Naive thymus-derived CD4-positive, alpha-beta T cell (primary cell): ENCODE results near the gene GSG1L2. TPM values are rescaled to one million over a fixed set of nuclear protein-coding genes. Genes with fewer than 3 reads are reported as not detected.

Experiments used
- ATAC-seq: fragments of 150-1000 bp; cut with Tn5 transposase; 2 replicates; pipeline ENCODE4 v1.10.0; 2021; ENCODE audit warnings: mild to moderate bottlenecking, moderate library complexity
- CTCF ChIA-PET: fragments of 350-600 bp; sonication (Branson Sonifier 250); formaldehyde crosslinking; loops from one replicate; lab custom pipeline; 2021; ENCODE audit warnings: antibody characterized with exemption; lab: Charles Lee
- POLR2A ChIA-PET: fragments of 350-600 bp; sonication (Branson Sonifier 250); formaldehyde crosslinking; loops from one replicate; lab custom pipeline; 2021; ENCODE audit warnings: antibody characterized with exemption, inconsistent platforms; lab: Charles Lee
- DNase-seq, 9 donors: peaks; one replicate each; pipeline versions ENCODE4 v3.0.0 to v3.0.0-alpha.2; 2020 to 2022; ENCODE audit warnings: mixed read lengths in 1 of 9
- H3K27ac ChIP-seq: one replicate; pipeline ENCODE4 v1.7.0; 2013; ENCODE audit warnings: mild to moderate bottlenecking, low read depth, low read length, moderate library complexity
- H3K27me3 ChIP-seq, 2 donors: one replicate each; pipeline ENCODE4 v1.7.0; 2013; ENCODE audit warnings: low read length in 2 of 2, mild to moderate bottlenecking in 2 of 2, moderate library complexity in 2 of 2; ENCODE audit not compliant: control insufficient read depth in 2 of 2, insufficient read depth in 2 of 2
- H3K36me3 ChIP-seq, 3 experiments: 1 replicate in 2 of 3; 2 replicates in 1 of 3; pipeline ENCODE4 v1.7.0; 2013; ENCODE audit warnings: low read length in 3 of 3, mild to moderate bottlenecking in 3 of 3, moderate library complexity in 1 of 3; ENCODE audit not compliant: insufficient read depth in 3 of 3, control insufficient read depth in 2 of 3
- H3K4me1 ChIP-seq, 2 donors: one replicate each; pipeline ENCODE4 v1.7.0; 2013; ENCODE audit warnings: low read length in 2 of 2, mild to moderate bottlenecking in 2 of 2, moderate library complexity in 1 of 2; ENCODE audit not compliant: control insufficient read depth in 2 of 2, insufficient read depth in 2 of 2
- H3K4me3 ChIP-seq: 2 replicates; pipeline ENCODE4 v1.7.0; 2013; ENCODE audit warnings: mild to moderate bottlenecking, low read length
- H3K9me3 ChIP-seq, 3 experiments: 1 replicate in 2 of 3; 2 replicates in 1 of 3; pipeline ENCODE4 v1.7.0; 2013; ENCODE audit warnings: low read length in 3 of 3; ENCODE audit not compliant: control insufficient read depth in 2 of 3
- H3K27ac Mint-ChIP-seq, 9 donors: one replicate each; pipeline ENCODE4 v1.8.0; 2020 to 2022; ENCODE audit warnings: mixed read lengths in 9 of 9, mild to moderate bottlenecking in 8 of 9, moderate library complexity in 5 of 9, inconsistent platforms in 2 of 9
- H3K27me3 Mint-ChIP-seq, 5 donors: one replicate each; pipeline ENCODE4 v1.8.0; 2021 to 2022; ENCODE audit warnings: mixed read lengths in 5 of 5, mild to moderate bottlenecking in 1 of 5
- H3K36me3 Mint-ChIP-seq, 5 donors: one replicate each; pipeline ENCODE4 v1.8.0; 2020 to 2022; ENCODE audit warnings: mixed read lengths in 5 of 5, mild to moderate bottlenecking in 3 of 5, inconsistent platforms in 1 of 5
- H3K4me1 Mint-ChIP-seq, 7 donors: one replicate each; pipeline ENCODE4 v1.8.0; 2020 to 2022; ENCODE audit warnings: mixed read lengths in 7 of 7, mild to moderate bottlenecking in 3 of 7, inconsistent platforms in 1 of 7
- H3K4me3 Mint-ChIP-seq, 10 donors: one replicate each; pipeline ENCODE4 v1.8.0; 2020 to 2022; ENCODE audit warnings: mild to moderate bottlenecking in 10 of 10, mixed read lengths in 10 of 10, moderate library complexity in 6 of 10, inconsistent platforms in 2 of 10
- H3K9me3 Mint-ChIP-seq, 11 donors: one replicate each; pipeline ENCODE4 v1.8.0; 2020 to 2022; ENCODE audit warnings: mixed read lengths in 11 of 11, mild to moderate bottlenecking in 4 of 11, inconsistent platforms in 1 of 11, moderate library complexity in 1 of 11
- intact Hi-C, 2 donors: fragments of 100-400 bp; cut with micrococcal nuclease; formaldehyde crosslinking; loops; one replicate each; pipeline ENCODE4 v1.15.1; 2023
- polyA plus RNA-seq, 2 donors: library from polyadenylated mRNA; unstranded; fragments of 300-500 nt; fragmentation: Illumina TruSeq; gene quantifications; one replicate each; pipeline ENCODE4 v1.2.3, GENCODE V29; 2021
- total RNA-seq, 6 experiments: library from RNA in 5 of 6; stranded (reverse) in 5 of 6; gene quantifications; 1 replicate in 5 of 6; 2 replicates in 1 of 6; pipeline ENCODE4 v1.2.3 and lab custom pipeline; 2021 to 2026

The GSG1L2 gene
- total and polyA plus RNA-seq, 7 experiments from 2014 or later, result not detected

DNA sequence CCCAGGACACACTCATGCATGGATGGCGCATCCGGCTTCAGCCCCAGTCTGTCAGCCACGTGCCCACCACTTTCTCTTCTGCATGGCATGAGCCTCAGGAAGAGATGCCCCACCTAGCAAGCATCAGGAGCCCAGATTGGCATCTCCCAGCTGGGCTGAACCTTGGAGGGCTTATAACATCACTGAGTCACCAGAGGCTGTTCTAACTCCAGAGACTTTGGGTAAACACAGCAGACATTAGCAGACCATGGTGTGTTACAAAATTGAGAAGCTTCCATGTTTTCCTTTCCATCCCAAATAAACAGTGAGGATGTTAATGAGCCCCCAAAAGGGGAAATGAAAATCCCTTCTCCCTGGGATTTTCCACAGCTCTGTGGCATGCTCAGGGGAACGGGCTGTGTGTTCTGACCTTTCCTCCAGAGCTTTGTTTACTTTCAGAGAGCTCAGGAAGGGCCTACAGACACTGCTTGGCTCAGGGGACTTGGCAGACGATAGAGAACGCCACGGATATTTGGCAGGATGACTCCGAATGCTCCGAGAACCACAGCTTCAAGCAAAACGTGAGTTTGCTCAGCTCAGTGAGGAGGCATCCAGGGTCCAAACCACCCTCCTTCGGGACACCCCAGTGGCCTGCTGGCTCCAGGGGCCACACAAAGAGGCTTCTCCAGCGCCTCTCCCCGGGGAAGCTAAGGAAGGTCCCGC lies 20.3 kb upstream of the GSG1L2 start:
- Mint-ChIP-seq H3K4me3 (no peak overlapping the region), H3K27me3 (peaks cover 0 to 45% (median 13%) of the 10 kb centered on the region in 5 donors), H3K4me1 (peaks cover 0 to 1% (median 0%) of the 10 kb centered on the region in 7 donors), H3K36me3 (peaks cover 0 to 4% (median 0%) of the 10 kb centered on the region in 5 donors), H3K27ac (no peak overlapping the region), H3K9me3 (peaks cover 0 to 6% (median 0%) of the 10 kb centered on the region in 11 donors)
- CTCF ChIA-PET, result no interaction called here
- Histone ChIP-seq H3K27me3 (no peaks in the 10 kb centered on the region), H3K27ac (no peak overlapping the region), H3K36me3 (no peaks in the 10 kb centered on the region), H3K9me3 (no peaks in the 10 kb centered on the region), H3K4me1 (no peaks in the 10 kb centered on the region), H3K4me3 (no peak overlapping the region)
- POLR2A ChIA-PET, result no interaction called here
- intact Hi-C loops, result no loop called here
- DNase-seq (no peak), ATAC-seq (no peak)

DNA sequence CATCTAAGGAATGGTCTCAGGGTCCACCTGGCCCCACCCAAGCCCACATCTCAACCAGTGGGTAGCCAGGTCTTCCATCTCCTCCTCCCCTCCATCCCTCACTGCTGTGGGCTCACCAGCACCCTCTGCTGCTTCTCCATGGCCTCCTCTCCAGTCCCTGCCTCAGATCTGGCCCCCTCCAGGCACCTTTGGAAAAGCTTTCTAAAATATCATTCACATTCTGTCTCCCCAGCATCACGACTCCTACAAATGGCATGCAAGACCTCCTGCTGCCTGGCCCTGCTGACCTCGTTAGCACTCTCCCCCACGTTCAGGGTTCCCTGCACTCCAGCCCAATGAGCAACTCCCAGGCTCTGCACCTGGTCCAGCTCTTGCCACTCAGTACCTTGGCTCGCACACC lies 17.6 kb upstream of the GSG1L2 start:
- H3K27ac ChIP-seq, result no peak overlapping the region
- CTCF ChIA-PET, result no interaction called here

DNA sequence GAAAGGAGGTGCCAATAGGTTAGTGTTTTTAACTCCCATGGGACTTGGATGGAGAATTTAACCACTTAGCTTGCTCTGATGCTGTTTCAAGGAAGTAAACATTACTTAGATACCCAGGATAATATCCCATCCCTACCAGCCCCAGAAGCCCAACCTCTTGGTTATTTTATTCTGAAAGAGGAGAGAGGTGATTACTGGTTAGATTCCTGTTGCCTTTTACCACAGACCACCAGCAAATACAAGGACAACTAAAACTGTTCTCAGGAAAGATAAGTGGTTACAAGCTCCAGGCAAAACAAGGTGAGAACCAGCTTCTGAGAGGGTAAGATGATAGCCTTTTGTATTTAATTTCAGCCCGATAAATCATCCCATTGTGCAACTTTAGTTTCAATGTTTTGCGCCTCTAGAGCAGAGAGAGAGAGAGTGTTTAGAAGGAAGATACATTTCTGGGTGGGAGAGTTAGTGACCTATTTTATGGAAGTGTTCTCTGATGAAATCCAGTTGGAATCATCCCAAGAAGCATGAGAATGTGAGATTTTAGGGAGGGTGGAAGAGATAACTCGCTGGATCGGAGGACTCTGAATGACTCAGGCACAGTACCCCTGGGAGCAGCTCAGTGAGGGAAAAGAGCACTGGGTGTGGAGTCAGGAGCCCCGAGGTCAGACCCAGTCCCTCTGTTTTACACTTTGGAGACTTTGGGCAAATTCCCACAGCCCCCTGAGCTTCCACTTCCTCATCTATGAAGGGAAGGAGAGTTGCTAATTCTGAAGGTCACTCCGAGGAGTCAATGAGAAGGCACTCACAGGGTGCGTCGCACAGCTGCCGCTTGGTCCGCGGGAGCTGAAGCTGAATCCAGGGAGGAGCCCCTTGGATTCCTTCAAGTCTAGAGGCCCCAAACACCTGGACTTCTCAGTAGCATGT lies 15.9 kb upstream of the GSG1L2 start:
- Mint-ChIP-seq H3K27ac (no peak overlapping the region), H3K36me3 (no peaks in the 10 kb centered on the region), H3K27me3 (peaks cover 0 to 33% (median 8%) of the 10 kb centered on the region in 5 donors), H3K4me3 (no peak overlapping the region), H3K9me3 (peaks cover 0 to 6% (median 0%) of the 10 kb centered on the region in 11 donors), H3K4me1 (no peaks in the 10 kb centered on the region)
- POLR2A ChIA-PET, result interaction anchor here (0.6 kb wide), 1 partner anchor 37 kb away, joined by 3 read pairs; no protein-coding TSS in a partner anchor
- Histone ChIP-seq H3K4me3 (no peak overlapping the region), H3K27me3 (no peaks in the 10 kb centered on the region), H3K27ac (no peak overlapping the region), H3K36me3 (no peaks in the 10 kb centered on the region), H3K4me1 (no peaks in the 10 kb centered on the region), H3K9me3 (no peaks in the 10 kb centered on the region)
- DNase-seq (no peak), ATAC-seq (no peak)
- CTCF ChIA-PET, result no interaction called here
- intact Hi-C loops, result no loop called here

More for the DNA sequence above, 17.6 kb upstream of the GSG1L2 start:
- intact Hi-C loops, result no loop called here
- Mint-ChIP-seq H3K4me1 (no peaks in the 10 kb centered on the region), H3K27ac (no peak overlapping the region), H3K27me3 (peaks cover 0 to 45% (median 13%) of the 10 kb centered on the region in 5 donors), H3K36me3 (peaks cover 0 to 4% (median 0%) of the 10 kb centered on the region in 5 donors), H3K4me3 (no peak overlapping the region), H3K9me3 (peaks cover 0 to 6% (median 0%) of the 10 kb centered on the region in 11 donors)
- Histone ChIP-seq H3K4me1 (no peaks in the 10 kb centered on the region), H3K36me3 (no peaks in the 10 kb centered on the region), H3K9me3 (no peaks in the 10 kb centered on the region), H3K27me3 (no peaks in the 10 kb centered on the region), H3K4me3 (no peak overlapping the region)
- POLR2A ChIA-PET, result no interaction called here
- no peak for ATAC-seq
- DNase-seq, result no peak

DNA sequence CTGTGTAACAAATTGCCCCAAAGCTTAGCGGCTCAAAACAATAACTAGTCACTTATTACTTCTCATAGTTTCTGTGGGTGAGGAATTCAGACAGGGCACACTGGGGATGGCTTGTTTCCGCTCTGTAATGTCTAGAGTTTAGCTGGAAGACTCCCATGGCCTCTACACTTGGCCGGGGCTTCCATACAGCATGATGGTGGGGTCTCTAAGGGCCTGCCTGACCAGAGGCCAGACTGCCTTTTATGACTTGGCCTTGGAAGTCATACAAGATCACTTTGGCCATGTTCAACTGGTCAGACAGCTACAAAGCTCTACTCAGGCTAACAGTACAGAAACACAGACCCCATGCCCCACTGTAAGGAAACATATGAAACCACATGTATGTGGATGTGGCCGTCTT lies 12.0 kb upstream of the GSG1L2 start:
- Mint-ChIP-seq H3K4me3 (no peak overlapping the region), H3K4me1 (no peaks in the 10 kb centered on the region), H3K27ac (no peak overlapping the region), H3K9me3 (peaks cover 0 to 6% (median 0%) of the 10 kb centered on the region in 11 donors), H3K36me3 (no peaks in the 10 kb centered on the region), H3K27me3 (peaks cover 0 to 16% (median 4%) of the 10 kb centered on the region in 5 donors)
- ATAC-seq, result no peak
- Histone ChIP-seq H3K9me3 (no peaks in the 10 kb centered on the region), H3K36me3 (no peaks in the 10 kb centered on the region), H3K27ac (no peak overlapping the region), H3K4me3 (no peak overlapping the region), H3K4me1 (no peaks in the 10 kb centered on the region), H3K27me3 (no peaks in the 10 kb centered on the region)
- ChIA-PET CTCF (no interaction called here), POLR2A (no interaction called here)
- no peak for DNase-seq
- intact Hi-C loops, result no loop called here

DNA sequence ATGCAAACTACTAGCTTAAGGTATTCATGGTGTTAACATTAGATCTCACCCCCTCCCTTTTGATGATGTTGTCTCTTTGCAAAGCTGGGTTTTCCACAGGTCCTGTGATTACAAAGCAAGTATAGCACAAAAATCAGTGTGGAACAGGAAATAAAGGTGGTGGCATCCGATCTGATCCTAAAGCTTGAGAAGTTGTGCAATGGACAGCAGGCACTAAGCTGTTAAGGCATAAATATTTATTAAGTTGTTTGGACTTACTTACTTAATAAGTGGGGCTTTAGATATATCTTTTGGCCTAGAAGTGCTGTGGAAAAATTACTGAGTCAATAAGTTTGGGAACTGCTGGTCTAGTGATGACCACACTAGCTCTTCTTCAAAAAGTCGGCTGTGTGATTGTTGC lies 8.8 kb upstream of the GSG1L2 start:
- H3K27ac ChIP-seq, result no peak overlapping the region
- H3K4me1 Mint-ChIP-seq, result no peaks in the 10 kb centered on the region
- peaks cover 0 to 8% (median 0%) of the 10 kb centered on the region in 11 donors for H3K9me3 Mint-ChIP-seq
- H3K36me3 Mint-ChIP-seq, result no peaks in the 10 kb centered on the region
- ATAC-seq (no peak), DNase-seq (no peak)
- ChIA-PET CTCF (no interaction called here), POLR2A (no interaction called here)
- peaks cover 0 to 16% (median 5%) of the 10 kb centered on the region in 5 donors for H3K27me3 Mint-ChIP-seq
- no peaks in the 10 kb centered on the region for H3K9me3 ChIP-seq
- intact Hi-C loops, result no loop called here
- no peak overlapping the region for H3K4me3 ChIP-seq
- no peak overlapping the region for H3K27ac Mint-ChIP-seq
- H3K4me3 Mint-ChIP-seq, result no peak overlapping the region
- H3K4me1 ChIP-seq, result no peaks in the 10 kb centered on the region
- H3K36me3 ChIP-seq, result no peaks in the 10 kb centered on the region
- no peaks in the 10 kb centered on the region for H3K27me3 ChIP-seq

DNA sequence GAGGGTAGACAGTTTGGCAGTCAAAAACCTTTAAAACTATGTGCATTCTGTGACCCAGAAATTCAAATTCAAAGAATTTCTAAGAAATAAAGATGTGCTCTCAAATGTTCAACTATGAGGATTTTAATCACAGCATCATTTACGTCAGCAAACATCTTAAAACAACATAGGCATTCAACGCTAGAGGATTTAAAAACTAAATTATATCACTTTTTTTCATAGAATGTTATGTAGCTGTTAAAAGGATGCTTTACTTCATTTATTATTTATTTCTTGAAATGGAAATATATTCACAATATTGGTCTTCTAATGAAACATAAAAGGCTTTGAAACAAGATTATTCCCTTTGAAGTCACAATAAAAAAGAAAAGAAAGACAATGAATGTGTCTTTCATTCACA lies 7.5 kb upstream of the GSG1L2 start:
- ChIA-PET POLR2A (no interaction called here), CTCF (no interaction called here)
- Mint-ChIP-seq H3K27ac (no peak overlapping the region), H3K36me3 (no peaks in the 10 kb centered on the region), H3K4me1 (no peaks in the 10 kb centered on the region), H3K9me3 (peaks cover 0 to 6% (median 0%) of the 10 kb centered on the region in 11 donors), H3K27me3 (peaks cover 0 to 28% (median 12%) of the 10 kb centered on the region in 5 donors), H3K4me3 (no peak overlapping the region)
- Histone ChIP-seq H3K9me3 (no peaks in the 10 kb centered on the region), H3K27me3 (no peaks in the 10 kb centered on the region), H3K4me1 (no peaks in the 10 kb centered on the region), H3K4me3 (no peak overlapping the region), H3K36me3 (no peaks in the 10 kb centered on the region), H3K27ac (no peak overlapping the region)
- ATAC-seq (no peak), DNase-seq (no peak)
- intact Hi-C loops, result no loop called here
